ENCODE measurements around the gene RUBCN.
"Not testable (repeated sequence)": the region's sequence is repeated elsewhere in the genome, so short reads cannot be mapped to it uniquely, and the experiment has no call there.

RUBCN gene

GRCh38 chr3:197673170-197673569 lies 63.5 kb downstream of the RUBCN start:
- no peak for DNase-seq (ENCODE audit: low spot score)
- no peak for TF ChIP-seq CTCF (IDR thresholded peaks at IDR 0.05; ENCODE audit: extremely low read depth, missing control alignments)

GRCh38 chr3:197670361-197670760 lies 66.3 kb downstream of the RUBCN start:
- DNase-seq (ENCODE audit: low spot score), result no peak
- TF ChIP-seq CTCF (IDR thresholded peaks at IDR 0.05; ENCODE audit: extremely low read depth, missing control alignments), result no peak

- no peak for DNase-seq (ENCODE audit: low spot score)
Measured at GRCh38 chr3:197667968-197668367, 68.7 kb downstream of the RUBCN start.

GRCh38 chr3:197667293-197667692 lies 69.4 kb downstream of the RUBCN start:
- not testable (repeated sequence) for DNase-seq (ENCODE audit: low spot score)

More at GRCh38 chr3:197667968-197668367, 68.7 kb downstream of the RUBCN start:
- no peak for TF ChIP-seq CTCF (IDR thresholded peaks at IDR 0.05; ENCODE audit: extremely low read depth, missing control alignments)

- DNase-seq (ENCODE audit: low spot score), result not testable (repeated sequence)
Measured at GRCh38 chr3:197666221-197666842, 70.4 kb downstream of the RUBCN start.

GRCh38 chr3:197665549-197665948 lies 71.2 kb downstream of the RUBCN start:
- DNase-seq (ENCODE audit: low spot score), result not testable (repeated sequence)

- DNase-seq (ENCODE audit: low spot score), result not testable (repeated sequence)
Measured at GRCh38 chr3:197665142-197665491, 71.6 kb downstream of the RUBCN start.

- DNase-seq (ENCODE audit: low spot score), result not testable (repeated sequence)
Measured at GRCh38 chr3:197664414-197665141, 72.1 kb downstream of the RUBCN start.

- not testable (repeated sequence) for DNase-seq (ENCODE audit: low spot score)
Measured at GRCh38 chr3:197663367-197664140, 73.2 kb downstream of the RUBCN start.

GRCh38 chr3:197662352-197662751 lies 74.4 kb downstream of the RUBCN start:
- DNase-seq (ENCODE audit: low spot score), result not testable (repeated sequence)

- not testable (repeated sequence) for DNase-seq (ENCODE audit: low spot score)
Measured at GRCh38 chr3:197661874-197662273, 74.8 kb downstream of the RUBCN start.

GRCh38 chr3:197661234-197661834 lies 75.4 kb downstream of the RUBCN start:
- not testable (repeated sequence) for DNase-seq (ENCODE audit: low spot score)

- not testable (repeated sequence) for DNase-seq (ENCODE audit: low spot score)
Measured at GRCh38 chr3:197659701-197660100, 77.0 kb downstream of the RUBCN start.

- not testable (repeated sequence) for DNase-seq (ENCODE audit: low spot score)
Measured at GRCh38 chr3:197659144-197659543, 77.6 kb downstream of the RUBCN start.

- DNase-seq (ENCODE audit: low spot score), result not testable (repeated sequence)
Measured at GRCh38 chr3:197658706-197659105, 78.0 kb downstream of the RUBCN start.

- not testable (repeated sequence) for DNase-seq (ENCODE audit: low spot score)
Measured at GRCh38 chr3:197657541-197658292, 79.0 kb downstream of the RUBCN start.

Data from GM20000 (cell line).